Loucy (cell line): ENCODE measurements around the gene ACD.

ENCODE experiments used
- H2AFZ ChIP-seq: fragments of 200-600 bp; sonication (generic); 2 replicates; pipeline ENCODE4 v1.6.0; 2016; ENCODE audit warnings: antibody characterized with exemption, mild to moderate bottlenecking, low read length, moderate library complexity
- H3F3A ChIP-seq: fragments of 200-600 bp; 2 replicates; pipeline ENCODE4 v1.6.0; 2016; ENCODE audit warnings: antibody characterized with exemption, low read depth, mild to moderate bottlenecking
- H3K27me3 ChIP-seq: fragments of 200-600 bp; sonication (generic); 2 replicates; pipeline ENCODE4 v1.6.1; 2014; ENCODE audit warnings: low read length, mild to moderate bottlenecking; ENCODE audit not compliant: insufficient read depth, poor library complexity, severe bottlenecking
- H3K36me3 ChIP-seq: fragments of 200-600 bp; sonication (generic); 2 replicates; pipeline ENCODE4 v1.6.1; 2016; ENCODE audit warnings: low read length; ENCODE audit not compliant: insufficient read depth
- H3K4me1 ChIP-seq: fragments of 200-600 bp; sonication (generic); 2 replicates; pipeline ENCODE4 v1.5.1; 2014; ENCODE audit warnings: low read length, mild to moderate bottlenecking; ENCODE audit not compliant: insufficient read depth, poor library complexity, severe bottlenecking
- H3K4me2 ChIP-seq: fragments of 200-600 bp; sonication (generic); 2 replicates; pipeline ENCODE4 v1.6.0; 2014; ENCODE audit warnings: antibody characterized with exemption, low read length, low read depth, mild to moderate bottlenecking; ENCODE audit not compliant: poor library complexity, severe bottlenecking
- H3K4me3 ChIP-seq: fragments of 200-600 bp; sonication (generic); 2 replicates; pipeline ENCODE4 v1.5.1; 2014; ENCODE audit warnings: low read length, mild to moderate bottlenecking, mixed read lengths; ENCODE audit not compliant: poor library complexity, severe bottlenecking
- H3K79me2 ChIP-seq: fragments of 200-600 bp; sonication (generic); 2 replicates; pipeline ENCODE4 v1.6.1; 2014; ENCODE audit warnings: low read length; ENCODE audit not compliant: insufficient read depth
- H3K9ac ChIP-seq: fragments of 200-600 bp; sonication (generic); 2 replicates; pipeline ENCODE4 v1.6.0; 2014; ENCODE audit warnings: mild to moderate bottlenecking, low read depth, low read length, moderate library complexity; ENCODE audit not compliant: poor library complexity, severe bottlenecking
- H3K9me2 ChIP-seq: fragments of 200-600 bp; sonication (generic); replicated peaks from 2 replicates; pipeline ENCODE4 v1.6.1; 2016; ENCODE audit warnings: low read depth, low read length, mixed read lengths
- H3K9me3 ChIP-seq: fragments of 200-600 bp; sonication (generic); 2 replicates; pipeline ENCODE4 v1.6.1; 2014; ENCODE audit warnings: mild to moderate bottlenecking, antibody characterized with exemption, low read length, low read depth; ENCODE audit not compliant: insufficient read depth
- H4K20me1 ChIP-seq: fragments of 200-600 bp; sonication (generic); 2 replicates; pipeline ENCODE4 v1.6.0; 2014; ENCODE audit warnings: antibody characterized with exemption, low read length, mild to moderate bottlenecking; ENCODE audit not compliant: insufficient read depth, poor library complexity, severe bottlenecking
- EZH2phosphoT487 ChIP-seq: fragments of 200-600 bp; IDR thresholded peaks from 2 replicates; pipeline ENCODE4 v1.6.1; 2018; ENCODE audit warnings: antibody characterized with exemption, mild to moderate bottlenecking, moderate library complexity, borderline replicate concordance
- TF ChIP-seq, protein P1 (sequence below): fragments of 200-600 bp; sonication (generic); conservative IDR thresholded peaks from 2 replicates; pipeline ENCODE4 v1.5.1; 2014; ENCODE audit warnings: mild to moderate bottlenecking, antibody characterized with exemption, low read length

Gene ACD

GRCh38 chr16:67676516-67676915, 16.5 kb upstream of the ACD start:
- H3K9me2 ChIP-seq = no peaks in the 10 kb centered on the region
- no peak overlapping the region for H3K4me3 ChIP-seq
- TF ChIP-seq, protein P1, sequence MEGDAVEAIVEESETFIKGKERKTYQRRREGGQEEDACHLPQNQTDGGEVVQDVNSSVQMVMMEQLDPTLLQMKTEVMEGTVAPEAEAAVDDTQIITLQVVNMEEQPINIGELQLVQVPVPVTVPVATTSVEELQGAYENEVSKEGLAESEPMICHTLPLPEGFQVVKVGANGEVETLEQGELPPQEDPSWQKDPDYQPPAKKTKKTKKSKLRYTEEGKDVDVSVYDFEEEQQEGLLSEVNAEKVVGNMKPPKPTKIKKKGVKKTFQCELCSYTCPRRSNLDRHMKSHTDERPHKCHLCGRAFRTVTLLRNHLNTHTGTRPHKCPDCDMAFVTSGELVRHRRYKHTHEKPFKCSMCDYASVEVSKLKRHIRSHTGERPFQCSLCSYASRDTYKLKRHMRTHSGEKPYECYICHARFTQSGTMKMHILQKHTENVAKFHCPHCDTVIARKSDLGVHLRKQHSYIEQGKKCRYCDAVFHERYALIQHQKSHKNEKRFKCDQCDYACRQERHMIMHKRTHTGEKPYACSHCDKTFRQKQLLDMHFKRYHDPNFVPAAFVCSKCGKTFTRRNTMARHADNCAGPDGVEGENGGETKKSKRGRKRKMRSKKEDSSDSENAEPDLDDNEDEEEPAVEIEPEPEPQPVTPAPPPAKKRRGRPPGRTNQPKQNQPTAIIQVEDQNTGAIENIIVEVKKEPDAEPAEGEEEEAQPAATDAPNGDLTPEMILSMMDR = no peak
- TF ChIP-seq EZH2phosphoT487 = no peak
- H3K27me3 ChIP-seq = no peaks in the 10 kb centered on the region
- H3K36me3 ChIP-seq = peaks cover 4% of the 10 kb centered on the region; the same call in 1 of the 2 replicates
- H2AFZ ChIP-seq = no peak overlapping the region
- no peaks in the 10 kb centered on the region for H3F3A ChIP-seq
- no peak overlapping the region for H3K9ac ChIP-seq
- no peaks in the 10 kb centered on the region for H3K79me2 ChIP-seq
- H3K4me2 ChIP-seq = no peak overlapping the region
- H3K9me3 ChIP-seq = no peaks in the 10 kb centered on the region
- no peaks in the 10 kb centered on the region for H3K4me1 ChIP-seq
- H4K20me1 ChIP-seq = no peaks in the 10 kb centered on the region

GRCh38 chr16:67675999-67676398, 15.9 kb upstream of the ACD start:
- H3K9ac ChIP-seq = no peak overlapping the region
- no peaks in the 10 kb centered on the region for H3K4me1 ChIP-seq
- H3K4me3 ChIP-seq = no peak overlapping the region
- H3F3A ChIP-seq = no peaks in the 10 kb centered on the region
- H3K4me2 ChIP-seq = no peak overlapping the region
- no peaks in the 10 kb centered on the region for H3K79me2 ChIP-seq
- H3K9me3 ChIP-seq = no peaks in the 10 kb centered on the region
- H3K9me2 ChIP-seq = no peaks in the 10 kb centered on the region
- H2AFZ ChIP-seq = no peak overlapping the region
- TF ChIP-seq, protein P1 = no peak
- TF ChIP-seq EZH2phosphoT487 = no peak
- no peaks in the 10 kb centered on the region for H3K27me3 ChIP-seq
- H4K20me1 ChIP-seq = no peaks in the 10 kb centered on the region
- H3K36me3 ChIP-seq = peaks cover 3% of the 10 kb centered on the region; the same call in 1 of the 2 replicates

GRCh38 chr16:67675579-67675935, 15.5 kb upstream of the ACD start:
- H3F3A ChIP-seq = no peaks in the 10 kb centered on the region
- TF ChIP-seq, protein P1 = no peak
- TF ChIP-seq EZH2phosphoT487 = no peak
- H3K36me3 ChIP-seq = no peaks in the 10 kb centered on the region; the same call in 1 of the 2 replicates
- H4K20me1 ChIP-seq = no peaks in the 10 kb centered on the region
- H3K27me3 ChIP-seq = no peaks in the 10 kb centered on the region
- no peaks in the 10 kb centered on the region for H3K9me2 ChIP-seq
- no peaks in the 10 kb centered on the region for H3K9me3 ChIP-seq
- no peaks in the 10 kb centered on the region for H3K4me1 ChIP-seq
- H3K4me2 ChIP-seq = no peak overlapping the region
- H3K9ac ChIP-seq = no peak overlapping the region
- H3K4me3 ChIP-seq = no peak overlapping the region
- no peaks in the 10 kb centered on the region for H3K79me2 ChIP-seq
- H2AFZ ChIP-seq = no peak overlapping the region
